ENCODE measurements around the gene H2AZ2. TPM values are rescaled to one million over a fixed set of nuclear protein-coding genes. Genes with fewer than 3 reads are reported as not detected.

Gene H2AZ2
- total RNA-seq, 1 donor from 2014 or later, result 157 TPM

GRCh38 chr7:44858161-44858560, 10.3 kb upstream of the H2AZ2 start:
- no peak for DNase-seq (ENCODE audit: low spot score)

GRCh38 chr7:44854644-44855364, 6.9 kb upstream of the H2AZ2 start:
- Mint-ChIP-seq H3K4me1 (ENCODE audit: unreplicated experiment) (no peaks in the 10 kb centered on the region), H3K27me3 (ENCODE audit: unreplicated experiment) (no peaks in the 10 kb centered on the region), H3K27ac (ENCODE audit: unreplicated experiment) (no peak overlapping the region), H3K9me3 (ENCODE audit: unreplicated experiment) (no peaks in the 10 kb centered on the region), H3K4me3 (ENCODE audit: unreplicated experiment) (no peak overlapping the region), H3K36me3 (ENCODE audit: low read depth, unreplicated experiment) (no peaks in the 10 kb centered on the region)
- no peak for DNase-seq (ENCODE audit: low spot score)
- TF ChIP-seq CTCF (IDR thresholded peaks at IDR 0.05; ENCODE audit: unreplicated experiment), result no peak

More at GRCh38 chr7:44858161-44858560, 10.3 kb upstream of the H2AZ2 start:
- Mint-ChIP-seq H3K36me3 (ENCODE audit: low read depth, unreplicated experiment) (no peaks in the 10 kb centered on the region), H3K27me3 (ENCODE audit: unreplicated experiment) (no peaks in the 10 kb centered on the region), H3K27ac (ENCODE audit: unreplicated experiment) (no peak overlapping the region), H3K9me3 (ENCODE audit: unreplicated experiment) (no peaks in the 10 kb centered on the region), H3K4me3 (ENCODE audit: unreplicated experiment) (no peak overlapping the region), H3K4me1 (ENCODE audit: unreplicated experiment) (no peaks in the 10 kb centered on the region)
- TF ChIP-seq CTCF (IDR thresholded peaks at IDR 0.05; ENCODE audit: unreplicated experiment), result peak; percentile 52

GRCh38 chr7:44853391-44853790, 5.5 kb upstream of the H2AZ2 start:
- no peak for TF ChIP-seq CTCF (IDR thresholded peaks at IDR 0.05; ENCODE audit: unreplicated experiment)
- Mint-ChIP-seq H3K27me3 (ENCODE audit: unreplicated experiment) (no peaks in the 10 kb centered on the region), H3K36me3 (ENCODE audit: low read depth, unreplicated experiment) (no peaks in the 10 kb centered on the region), H3K4me3 (ENCODE audit: unreplicated experiment) (no peak overlapping the region), H3K4me1 (ENCODE audit: unreplicated experiment) (no peaks in the 10 kb centered on the region), H3K27ac (ENCODE audit: unreplicated experiment) (no peak overlapping the region), H3K9me3 (ENCODE audit: unreplicated experiment) (no peaks in the 10 kb centered on the region)
- no peak for DNase-seq (ENCODE audit: low spot score)

GRCh38 chr7:44852590-44852989, 4.7 kb upstream of the H2AZ2 start:
- H3K4me3 Mint-ChIP-seq (ENCODE audit: unreplicated experiment), result no peak overlapping the region
- no peaks in the 10 kb centered on the region for H3K4me1 Mint-ChIP-seq (ENCODE audit: unreplicated experiment)
- no peak for DNase-seq (ENCODE audit: low spot score)
- TF ChIP-seq CTCF (IDR thresholded peaks at IDR 0.05; ENCODE audit: unreplicated experiment), result no peak
- H3K27ac Mint-ChIP-seq (ENCODE audit: unreplicated experiment), result no peak overlapping the region
- no peaks in the 10 kb centered on the region for H3K36me3 Mint-ChIP-seq (ENCODE audit: low read depth, unreplicated experiment)
- H3K27me3 Mint-ChIP-seq (ENCODE audit: unreplicated experiment), result no peaks in the 10 kb centered on the region
- H3K9me3 Mint-ChIP-seq (ENCODE audit: unreplicated experiment), result no peaks in the 10 kb centered on the region

GRCh38 chr7:44849885-44850544, 2.1 kb upstream of the H2AZ2 start:
- H3K4me3 Mint-ChIP-seq (ENCODE audit: unreplicated experiment), result no peak overlapping the region
- DNase-seq (ENCODE audit: low spot score), result no peak

More at GRCh38 chr7:44849885-44850544, 2.1 kb upstream of the H2AZ2 start:
- peaks cover 13% of the 10 kb centered on the region for H3K4me1 Mint-ChIP-seq (ENCODE audit: unreplicated experiment)
- no peak overlapping the region for H3K27ac Mint-ChIP-seq (ENCODE audit: unreplicated experiment)
- no peaks in the 10 kb centered on the region for H3K9me3 Mint-ChIP-seq (ENCODE audit: unreplicated experiment)
- peaks cover 3% of the 10 kb centered on the region for H3K27me3 Mint-ChIP-seq (ENCODE audit: unreplicated experiment)
- no peak for TF ChIP-seq CTCF (IDR thresholded peaks at IDR 0.05; ENCODE audit: unreplicated experiment)
- H3K36me3 Mint-ChIP-seq (ENCODE audit: low read depth, unreplicated experiment), result peaks cover 3% of the 10 kb centered on the region

All from endothelial cell (in vitro differentiated cells).